Keratinocyte (primary cell): ENCODE measurements around the gene SCAP.

ENCODE experiments used
- EZH2 ChIP-seq: IDR thresholded peaks from one replicate; pipeline ENCODE4 v1.6.1; 2012; ENCODE audit warnings: inconsistent platforms, mild to moderate bottlenecking, low read length, moderate library complexity
- TF ChIP-seq, protein P1 (sequence below), 3 experiments: IDR thresholded peaks in 1 of 3; conservative IDR thresholded peaks in 1 of 3; optimal IDR thresholded peaks in 1 of 3; 2 replicates in 2 of 3; 3 replicates in 1 of 3; pipeline versions ENCODE3 to v1.5.1; 2011; ENCODE audit warnings: low read length in 3 of 3, mild to moderate bottlenecking in 3 of 3, moderate library complexity in 2 of 3, control low read depth in 1 of 3, inconsistent platforms in 1 of 3; ENCODE audit not compliant: insufficient read depth in 2 of 3; ENCODE audit errors: extremely low read depth in 1 of 3

DNA sequence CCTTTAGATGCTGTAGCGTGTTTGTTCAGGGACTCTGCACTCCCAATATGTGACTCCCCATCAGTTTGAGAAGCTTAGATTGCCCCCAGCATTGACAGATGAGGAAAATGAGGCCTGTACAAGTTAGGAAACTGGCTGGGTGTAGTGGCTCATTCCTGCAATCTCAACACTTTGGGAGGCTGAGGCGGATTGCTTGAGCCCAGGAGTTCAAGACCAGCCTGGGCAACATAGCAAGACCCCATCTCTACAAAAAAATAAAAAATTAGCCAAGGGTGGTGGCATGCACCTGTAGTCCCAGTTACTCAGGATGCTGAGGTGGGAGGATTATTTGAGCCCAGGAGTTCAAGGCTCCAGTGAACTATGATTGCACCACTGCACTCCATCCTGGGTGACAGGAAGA, 108.9 kb downstream of the SCAP start:
- TF ChIP-seq, protein P1, sequence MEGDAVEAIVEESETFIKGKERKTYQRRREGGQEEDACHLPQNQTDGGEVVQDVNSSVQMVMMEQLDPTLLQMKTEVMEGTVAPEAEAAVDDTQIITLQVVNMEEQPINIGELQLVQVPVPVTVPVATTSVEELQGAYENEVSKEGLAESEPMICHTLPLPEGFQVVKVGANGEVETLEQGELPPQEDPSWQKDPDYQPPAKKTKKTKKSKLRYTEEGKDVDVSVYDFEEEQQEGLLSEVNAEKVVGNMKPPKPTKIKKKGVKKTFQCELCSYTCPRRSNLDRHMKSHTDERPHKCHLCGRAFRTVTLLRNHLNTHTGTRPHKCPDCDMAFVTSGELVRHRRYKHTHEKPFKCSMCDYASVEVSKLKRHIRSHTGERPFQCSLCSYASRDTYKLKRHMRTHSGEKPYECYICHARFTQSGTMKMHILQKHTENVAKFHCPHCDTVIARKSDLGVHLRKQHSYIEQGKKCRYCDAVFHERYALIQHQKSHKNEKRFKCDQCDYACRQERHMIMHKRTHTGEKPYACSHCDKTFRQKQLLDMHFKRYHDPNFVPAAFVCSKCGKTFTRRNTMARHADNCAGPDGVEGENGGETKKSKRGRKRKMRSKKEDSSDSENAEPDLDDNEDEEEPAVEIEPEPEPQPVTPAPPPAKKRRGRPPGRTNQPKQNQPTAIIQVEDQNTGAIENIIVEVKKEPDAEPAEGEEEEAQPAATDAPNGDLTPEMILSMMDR (optimal IDR thresholded peaks at IDR 0.05 in 1 of 3, IDR thresholded peaks at IDR 0.05 in 1 of 3, conservative IDR thresholded peaks at IDR 0.05 in 1 of 3; ENCODE audit: extremely low read depth in 1 of 3, insufficient read depth in 2 of 3, low read length in 3 of 3), result no peak
- TF ChIP-seq EZH2, result no peak
